ENCODE measurements around the gene ITGA1. TPM values are rescaled to one million over a fixed set of nuclear protein-coding genes. Genes with fewer than 3 reads are reported as not detected.

The ITGA1 gene
- total and polyA plus RNA-seq, 2 donors (not counting 1 experiment from before 2014, with no cell fraction given) = 0.74 TPM; not detected in 1

DNA sequence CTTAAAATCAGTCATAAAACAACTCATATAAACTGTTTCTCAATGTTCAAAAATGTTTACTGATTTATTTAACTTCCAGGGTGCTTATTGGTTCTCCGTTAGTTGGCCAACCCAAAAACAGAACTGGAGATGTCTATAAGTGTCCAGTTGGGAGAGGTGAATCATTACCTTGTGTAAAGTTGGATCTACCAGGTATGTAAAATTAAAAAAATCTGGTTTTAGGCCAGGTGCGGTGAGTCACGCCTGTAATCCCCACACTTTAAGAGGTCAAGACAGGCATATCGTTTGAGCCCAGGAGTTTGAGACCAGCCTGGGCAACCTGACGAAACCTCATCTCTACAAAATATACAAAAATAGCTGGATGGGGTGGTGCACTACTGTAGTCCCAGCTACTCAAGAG, 73.7 kb downstream of the ITGA1 start:
- Mint-ChIP-seq H3K9me3 (ENCODE audit: insufficient read depth) (no peaks in the 10 kb centered on the region), H3K27ac (no peak overlapping the region), H3K4me3 (no peak overlapping the region), H3K4me1 (no peaks in the 10 kb centered on the region), H3K27me3 (no peaks in the 10 kb centered on the region)
- DNase-seq (no peak), ATAC-seq (ENCODE audit: low read depth) (no peak)
- Histone ChIP-seq H3K4me2 (replicated peaks; ENCODE audit: low read depth, low read length, poor library complexity, severe bottlenecking) (no peak overlapping the region), H4K20me1 (ENCODE audit: control insufficient read depth, insufficient read depth, low read length, poor library complexity, severe bottlenecking) (no peaks in the 10 kb centered on the region), H3K79me2 (ENCODE audit: control insufficient read depth, insufficient read depth, low read length) (no peaks in the 10 kb centered on the region), H2AFZ (ENCODE audit: insufficient read depth, low read depth, low read length, poor library complexity, severe bottlenecking) (no peak overlapping the region), H3K27ac (ENCODE audit: low read length in 2 of 2) (no peak overlapping the region), H3K4me3 (ENCODE audit: control extremely low read depth in 1 of 5, extremely low read depth in 1 of 5, insufficient read depth in 1 of 5, low read depth in 2 of 5, low read length in 4 of 5) (no peak overlapping the region), H3K4me1 (ENCODE audit: control insufficient read depth in 2 of 2, insufficient read depth in 2 of 2, low read length in 2 of 2) (no peaks in the 10 kb centered on the region), H3K9ac (ENCODE audit: low read length) (no peak overlapping the region), H3K9me3 (ENCODE audit: control extremely low read depth in 1 of 3, control insufficient read depth in 2 of 3, insufficient read depth in 1 of 3, low read length in 2 of 3) (no peaks in the 10 kb centered on the region), H3K36me3 (replicated peaks in 1 of 2; ENCODE audit: control extremely low read depth in 1 of 2, control insufficient read depth in 1 of 2, extremely low read depth in 1 of 2, insufficient read depth in 2 of 2, low read length in 1 of 2) (no peaks in the 10 kb centered on the region), H3K27me3 (replicated peaks in 1 of 4; ENCODE audit: control extremely low read depth in 1 of 4, control insufficient read depth in 3 of 4, insufficient read depth in 4 of 4, low read length in 3 of 4) (no peaks in the 10 kb centered on the region)
- intact Hi-C loops (cut with micrococcal nuclease) = no loop called here
- CTCF ChIA-PET = no interaction called here
- POLR2A ChIA-PET = no interaction called here
- TF ChIP-seq, protein P1, sequence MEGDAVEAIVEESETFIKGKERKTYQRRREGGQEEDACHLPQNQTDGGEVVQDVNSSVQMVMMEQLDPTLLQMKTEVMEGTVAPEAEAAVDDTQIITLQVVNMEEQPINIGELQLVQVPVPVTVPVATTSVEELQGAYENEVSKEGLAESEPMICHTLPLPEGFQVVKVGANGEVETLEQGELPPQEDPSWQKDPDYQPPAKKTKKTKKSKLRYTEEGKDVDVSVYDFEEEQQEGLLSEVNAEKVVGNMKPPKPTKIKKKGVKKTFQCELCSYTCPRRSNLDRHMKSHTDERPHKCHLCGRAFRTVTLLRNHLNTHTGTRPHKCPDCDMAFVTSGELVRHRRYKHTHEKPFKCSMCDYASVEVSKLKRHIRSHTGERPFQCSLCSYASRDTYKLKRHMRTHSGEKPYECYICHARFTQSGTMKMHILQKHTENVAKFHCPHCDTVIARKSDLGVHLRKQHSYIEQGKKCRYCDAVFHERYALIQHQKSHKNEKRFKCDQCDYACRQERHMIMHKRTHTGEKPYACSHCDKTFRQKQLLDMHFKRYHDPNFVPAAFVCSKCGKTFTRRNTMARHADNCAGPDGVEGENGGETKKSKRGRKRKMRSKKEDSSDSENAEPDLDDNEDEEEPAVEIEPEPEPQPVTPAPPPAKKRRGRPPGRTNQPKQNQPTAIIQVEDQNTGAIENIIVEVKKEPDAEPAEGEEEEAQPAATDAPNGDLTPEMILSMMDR (IDR thresholded peaks at IDR 0.05) = no peak
- TF ChIP-seq EZH2 (IDR thresholded peaks at IDR 0.05; ENCODE audit: borderline replicate concordance, insufficient read depth, low read depth, low read length, poor library complexity, severe bottlenecking) = no peak
- WGBS (ENCODE audit: insufficient coverage) = 100% methylated on average over 3 of the region's 5 CpGs

DNA sequence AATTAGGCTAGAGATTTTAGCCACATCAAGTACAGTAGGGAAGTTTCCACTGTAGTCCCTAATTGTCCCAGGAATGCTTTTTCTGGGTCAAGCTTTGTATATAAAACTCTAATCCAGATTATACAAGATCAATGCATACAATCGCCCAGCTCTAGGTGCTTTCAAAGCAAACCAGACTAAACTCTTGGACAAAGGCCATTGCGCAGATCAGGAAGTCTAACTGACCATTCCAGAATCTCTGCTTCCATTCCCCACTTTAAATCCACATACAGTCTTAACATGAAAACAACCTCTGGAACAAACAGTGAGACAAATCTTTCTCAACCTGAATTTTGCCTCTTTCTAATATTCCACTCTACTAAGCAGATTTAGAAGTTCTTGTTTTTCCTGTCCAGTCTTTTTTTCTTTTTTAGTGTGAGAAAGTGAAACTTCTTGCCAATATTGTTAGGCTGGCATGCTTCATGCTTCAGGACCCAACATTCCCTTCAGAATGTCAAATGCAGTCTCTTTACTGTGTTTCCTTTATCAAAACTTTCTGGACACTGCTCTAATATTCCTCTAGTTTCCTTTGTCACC, 76.1 kb downstream of the ITGA1 start:
- intact Hi-C loops (cut with micrococcal nuclease) = no loop called here
- no peak for DNase-seq
- Histone ChIP-seq H3K27me3 (replicated peaks in 1 of 4; ENCODE audit: control extremely low read depth in 1 of 4, control insufficient read depth in 3 of 4, insufficient read depth in 4 of 4, low read length in 3 of 4) (no peaks in the 10 kb centered on the region), H4K20me1 (ENCODE audit: control insufficient read depth, insufficient read depth, low read length, poor library complexity, severe bottlenecking) (no peaks in the 10 kb centered on the region), H3K4me3 (ENCODE audit: control extremely low read depth in 1 of 5, extremely low read depth in 1 of 5, insufficient read depth in 1 of 5, low read depth in 2 of 5, low read length in 4 of 5) (no peak overlapping the region), H3K4me1 (ENCODE audit: control insufficient read depth in 2 of 2, insufficient read depth in 2 of 2, low read length in 2 of 2) (no peaks in the 10 kb centered on the region), H3K4me2 (replicated peaks; ENCODE audit: low read depth, low read length, poor library complexity, severe bottlenecking) (no peak overlapping the region), H3K79me2 (ENCODE audit: control insufficient read depth, insufficient read depth, low read length) (no peaks in the 10 kb centered on the region), H3K36me3 (replicated peaks in 1 of 2; ENCODE audit: control extremely low read depth in 1 of 2, control insufficient read depth in 1 of 2, extremely low read depth in 1 of 2, insufficient read depth in 2 of 2, low read length in 1 of 2) (no peaks in the 10 kb centered on the region), H2AFZ (ENCODE audit: insufficient read depth, low read depth, low read length, poor library complexity, severe bottlenecking) (no peak overlapping the region), H3K9me3 (ENCODE audit: control extremely low read depth in 1 of 3, control insufficient read depth in 2 of 3, insufficient read depth in 1 of 3, low read length in 2 of 3) (no peaks in the 10 kb centered on the region), H3K9ac (ENCODE audit: low read length) (no peak overlapping the region), H3K27ac (ENCODE audit: low read length in 2 of 2) (no peak overlapping the region)
- Mint-ChIP-seq H3K27ac (no peak overlapping the region), H3K27me3 (peaks cover 8% of the 10 kb centered on the region), H3K4me3 (no peak overlapping the region), H3K9me3 (ENCODE audit: insufficient read depth) (no peaks in the 10 kb centered on the region), H3K4me1 (no peaks in the 10 kb centered on the region)
- 93% methylated on average over 2 of the region's 2 CpGs for WGBS (ENCODE audit: insufficient coverage)
- ChIA-PET POLR2A (no interaction called here), CTCF (no interaction called here)
- ATAC-seq (ENCODE audit: low read depth) = no peak
- TF ChIP-seq, protein P1 (IDR thresholded peaks at IDR 0.05) = no peak
- TF ChIP-seq EZH2 (IDR thresholded peaks at IDR 0.05; ENCODE audit: borderline replicate concordance, insufficient read depth, low read depth, low read length, poor library complexity, severe bottlenecking) = no peak

Measured in B cell (primary cell).